NK-92 treated with Interleukin-12 subunit alpha and Interleukin-12 subunit beta, amount 100 ng/mL, for 24 hours (cell line): Measurements from ENCODE around the gene TIMM10.

ENCODE experiments used
- DNase-seq: peaks from one replicate; lab custom pipeline; 2025; lab: John Stamatoyannopoulos, UW

The TIMM10 gene

DNA sequence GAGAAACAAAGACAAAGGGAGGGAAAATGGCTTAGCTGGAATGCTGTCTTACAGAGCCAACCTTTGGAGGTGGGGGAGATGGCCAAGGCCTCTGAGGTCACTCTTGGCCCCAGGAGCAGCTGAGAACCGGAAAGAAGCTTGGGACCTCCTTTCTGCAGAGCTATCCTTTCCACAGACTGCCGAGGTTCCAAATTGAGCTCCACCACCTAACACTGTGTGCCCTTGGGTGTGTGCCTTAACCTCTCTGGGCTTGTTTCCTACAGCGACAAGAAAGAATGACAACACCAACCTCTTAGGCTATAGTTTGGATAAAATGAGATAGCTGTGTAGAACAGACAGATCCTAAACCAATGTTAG is 47.0 kb downstream of the TIMM10 start:
- no peak for DNase-seq

DNA sequence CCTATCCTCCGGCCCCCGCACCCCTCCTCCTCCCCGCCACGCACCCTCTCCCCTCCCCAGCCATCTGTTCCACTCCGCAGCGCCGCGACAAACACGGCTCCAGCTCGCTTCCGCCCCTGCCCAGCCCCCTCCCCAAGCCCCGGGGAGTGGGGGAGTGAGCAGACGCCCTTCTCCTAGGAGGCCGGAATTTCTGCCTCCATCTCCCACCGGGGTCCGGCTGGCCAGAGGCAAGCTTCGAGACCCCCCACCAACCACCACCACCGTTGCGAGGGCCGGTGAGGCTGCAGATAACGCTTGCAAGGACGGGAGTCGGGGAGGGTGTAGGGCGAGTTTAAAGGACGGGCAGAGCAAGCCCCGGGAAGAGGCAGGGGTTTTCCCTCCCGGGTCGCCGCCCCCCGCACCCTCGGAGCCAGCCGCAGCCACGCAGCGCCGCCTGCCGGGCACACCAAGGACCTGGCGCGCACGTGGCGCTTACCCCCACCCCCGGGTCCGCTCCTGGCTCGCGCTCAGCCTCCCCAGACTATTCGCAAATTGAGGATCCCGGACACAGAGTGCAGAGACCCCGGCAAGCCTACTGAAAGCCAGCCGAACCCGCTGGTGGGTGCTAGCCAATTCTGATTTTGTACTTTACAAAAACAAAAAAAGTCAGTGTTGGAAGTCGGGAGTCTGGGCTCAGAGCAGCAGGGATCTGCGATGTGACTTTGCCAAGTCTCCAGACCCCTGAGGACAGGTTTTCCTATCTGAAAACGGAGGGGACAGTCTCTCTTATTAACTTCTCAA is 47.6 kb downstream of the TIMM10 start:
- DNase-seq: no peak

DNA sequence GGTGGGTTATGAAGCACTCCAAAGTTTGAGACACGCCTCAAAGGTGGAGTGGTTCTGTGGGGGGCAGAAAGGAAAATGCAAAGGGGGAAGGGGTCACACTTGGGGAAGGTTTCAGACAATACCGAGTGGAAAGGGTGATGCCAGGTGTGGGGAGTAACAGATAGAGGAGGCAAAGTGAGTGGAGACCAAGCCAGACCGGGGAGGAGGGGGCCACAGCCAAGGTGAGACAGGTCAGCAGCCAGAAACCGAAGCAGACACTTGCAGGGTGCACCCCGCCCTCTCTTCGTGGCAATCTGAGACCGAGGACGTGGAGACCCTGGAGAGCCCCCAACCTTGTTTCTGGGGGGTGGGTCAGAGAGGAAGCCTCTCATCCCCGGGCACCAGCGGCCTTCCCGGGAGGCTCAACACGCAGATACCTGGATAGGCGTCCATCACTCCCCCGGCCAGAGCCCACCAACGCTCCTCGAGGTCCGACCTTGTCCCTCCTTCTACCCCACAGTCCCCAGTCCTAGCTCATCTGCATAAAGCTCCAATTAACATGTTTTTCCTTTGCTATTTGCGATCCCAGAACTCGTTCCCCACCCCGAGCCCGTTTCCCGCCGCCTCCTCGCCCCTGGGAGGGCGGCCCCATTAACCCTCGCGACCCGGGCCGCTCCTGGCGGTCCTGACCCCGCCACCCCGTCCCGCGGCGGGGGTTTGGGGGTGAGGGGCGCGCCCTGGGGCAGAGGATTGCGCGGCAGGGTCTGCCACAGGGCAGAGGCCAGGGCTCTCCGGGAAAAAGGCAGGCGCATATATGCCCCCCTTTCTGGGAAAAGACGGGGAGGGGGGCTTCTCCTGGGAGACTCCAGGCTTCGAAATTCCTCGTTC is 48.4 kb downstream of the TIMM10 start:
- DNase-seq: no peak

DNA sequence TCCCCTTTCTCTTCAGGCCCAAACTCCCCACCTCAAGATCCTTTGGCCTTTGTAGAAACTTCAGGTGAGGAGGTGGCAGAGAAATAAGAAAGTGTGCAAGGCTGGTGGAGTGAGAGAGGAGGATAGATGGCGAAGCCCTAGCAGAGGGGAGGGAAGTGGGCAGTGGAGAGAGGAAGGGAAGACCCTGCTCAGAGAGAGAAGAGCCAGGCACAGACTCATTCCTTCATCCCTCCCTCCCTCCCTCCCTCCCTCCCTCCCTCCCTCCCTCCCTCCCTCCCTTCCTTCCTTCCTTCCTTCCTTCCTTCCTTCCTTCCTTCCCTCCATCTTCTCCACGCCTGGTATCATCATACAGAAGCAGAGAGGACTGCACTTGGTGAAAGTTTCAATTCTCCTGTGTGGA is 49.2 kb downstream of the TIMM10 start:
- no peak for DNase-seq

DNA sequence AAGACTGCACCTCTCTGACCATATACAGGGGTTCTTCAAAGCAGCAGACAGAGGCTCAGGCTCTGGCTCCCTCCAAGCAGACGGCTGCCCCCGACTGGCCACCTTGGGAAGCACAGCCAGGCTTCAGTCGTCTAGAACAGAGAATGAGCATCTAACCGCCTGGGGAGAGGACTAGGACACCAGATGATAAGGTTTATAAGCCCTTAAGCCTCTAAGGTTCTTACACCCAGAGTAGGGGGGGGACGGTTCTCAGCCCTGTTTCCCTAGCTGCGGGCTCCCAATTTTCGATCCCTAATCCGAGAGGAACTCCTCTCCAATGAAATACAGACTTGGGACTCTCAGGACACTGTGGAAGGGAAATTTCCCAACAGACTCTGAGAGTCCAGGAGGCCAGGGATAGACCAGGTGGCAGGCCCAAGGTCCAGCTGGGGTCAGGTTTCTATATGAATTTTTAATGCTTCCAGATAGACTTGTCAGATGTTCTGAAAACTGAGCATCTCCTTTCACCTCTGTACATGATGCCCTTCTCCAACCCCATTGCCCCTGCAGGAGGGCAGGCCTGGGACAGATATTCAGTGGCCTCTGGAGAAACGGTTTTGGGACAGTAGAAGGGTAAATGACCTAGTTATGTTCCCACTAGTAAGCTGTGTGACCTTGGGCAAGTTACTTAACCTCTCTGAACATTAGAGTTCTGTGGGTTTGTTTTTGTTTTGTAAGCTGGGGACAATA is 50.0 kb downstream of the TIMM10 start:
- DNase-seq: peak; percentile 27

DNA sequence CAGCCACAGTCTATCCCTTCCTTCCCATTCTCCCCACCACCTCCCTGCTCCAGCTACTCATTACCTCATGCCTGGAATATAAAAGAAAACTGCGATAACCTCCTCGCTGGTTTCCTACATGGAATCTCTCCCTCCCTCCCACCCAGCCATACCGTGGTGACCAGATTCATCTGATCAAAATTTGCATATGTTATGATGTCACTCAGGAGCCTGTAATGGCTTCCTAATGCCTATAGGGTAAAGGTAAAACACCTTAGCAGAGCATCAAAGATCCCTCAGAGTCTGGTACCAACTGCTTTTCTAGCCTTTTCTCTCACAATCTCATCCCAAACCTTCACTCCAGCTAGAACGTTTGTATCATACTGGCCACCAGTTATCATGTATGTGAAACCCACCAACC is 50.6 kb downstream of the TIMM10 start:
- DNase-seq: no peak

DNA sequence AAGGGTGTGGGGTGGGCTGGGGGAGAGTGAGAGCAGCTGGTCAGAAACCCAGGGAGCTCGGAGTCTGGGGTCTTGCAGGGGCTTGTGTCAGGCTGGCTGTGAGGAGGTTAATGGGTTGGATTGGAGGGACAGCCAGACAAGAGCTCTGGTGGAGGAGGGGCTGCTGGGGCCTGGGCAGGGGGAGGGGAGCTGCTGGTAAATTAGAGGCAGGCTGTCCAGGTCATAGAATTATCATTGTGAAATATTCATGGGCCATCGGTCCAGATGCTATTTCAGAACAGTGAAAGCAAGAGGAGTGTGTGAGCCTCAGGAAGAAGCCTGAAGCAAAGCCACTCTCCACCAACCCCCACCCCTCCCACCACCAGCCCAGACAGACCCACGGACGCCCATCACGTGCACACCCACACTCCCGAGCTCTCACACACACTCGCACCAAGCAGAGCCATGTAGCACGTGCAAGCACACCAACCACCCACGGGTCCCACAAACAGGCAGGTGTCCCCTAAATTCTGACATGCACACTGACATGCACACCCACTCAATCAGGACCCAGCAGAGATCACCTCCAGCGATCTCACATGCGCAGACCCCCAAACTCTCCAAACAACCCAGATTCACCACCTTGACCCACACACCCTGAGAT is 51.4 kb downstream of the TIMM10 start:
- DNase-seq: no peak
